Stimulated activated CD4-positive, alpha-beta T cell treated with anti-CD3 and anti-CD28 coated beads, Interleukin-4, amount 100 ng/mL, for 4 hours (primary cell): Measurements from ENCODE around the gene ALDH4A1.
"Not testable (repeated sequence)": the region's sequence is repeated elsewhere in the genome, so short reads cannot be mapped to it uniquely, and the experiment has no call there.

Source experiments
- DNase-seq, 2 experiments: peaks; one replicate each; pipeline ENCODE4 v3.0.0-alpha.2; 2020

The ALDH4A1 gene

GRCh38 chr1:18893120-18893519 is 9.2 kb downstream of the ALDH4A1 start:
- DNase-seq: no peak

- DNase-seq: not testable (repeated sequence)
Observed at GRCh38 chr1:18891858-18892257, 10.5 kb downstream of the ALDH4A1 start.

- no peak for DNase-seq
Observed at GRCh38 chr1:18891426-18891780, 11.0 kb downstream of the ALDH4A1 start.

- no peak for DNase-seq
Observed at GRCh38 chr1:18890706-18891425, 11.5 kb downstream of the ALDH4A1 start.

- no peak for DNase-seq
Observed at GRCh38 chr1:18886003-18886335, 16.4 kb downstream of the ALDH4A1 start.

- no peak for DNase-seq
Observed at GRCh38 chr1:18885311-18886002, 16.9 kb downstream of the ALDH4A1 start.

GRCh38 chr1:18884727-18885126 is 17.6 kb downstream of the ALDH4A1 start:
- no peak for DNase-seq

GRCh38 chr1:18884419-18884717 is 18.0 kb downstream of the ALDH4A1 start:
- DNase-seq: no peak

GRCh38 chr1:18883636-18884418 is 18.5 kb downstream of the ALDH4A1 start:
- peak; percentile 61 to 70 for DNase-seq

- DNase-seq: no peak
Observed at GRCh38 chr1:18883079-18883478, 19.3 kb downstream of the ALDH4A1 start.

- DNase-seq: no peak
Observed at GRCh38 chr1:18882486-18882885, 19.9 kb downstream of the ALDH4A1 start.

GRCh38 chr1:18881642-18882431 is 20.5 kb downstream of the ALDH4A1 start:
- DNase-seq: no peak

GRCh38 chr1:18881164-18881563 is 21.2 kb downstream of the ALDH4A1 start:
- DNase-seq: no peak

GRCh38 chr1:18880585-18880984 is 21.8 kb downstream of the ALDH4A1 start:
- DNase-seq: no peak

GRCh38 chr1:18879791-18880309 is 22.5 kb downstream of the ALDH4A1 start:
- DNase-seq: no peak

- no peak for DNase-seq
Observed at GRCh38 chr1:18879215-18879790, 23.1 kb downstream of the ALDH4A1 start.

GRCh38 chr1:18878538-18879214 is 23.7 kb downstream of the ALDH4A1 start:
- DNase-seq: no peak

GRCh38 chr1:18877282-18877681 is 25.1 kb downstream of the ALDH4A1 start:
- DNase-seq: no peak

- DNase-seq: no peak
Observed at GRCh38 chr1:18876210-18876609, 26.1 kb downstream of the ALDH4A1 start.

GRCh38 chr1:18875796-18876128 is 26.6 kb downstream of the ALDH4A1 start:
- DNase-seq: no peak

GRCh38 chr1:18875107-18875795 is 27.1 kb downstream of the ALDH4A1 start:
- DNase-seq: peak; percentile 54 to 64

GRCh38 chr1:18874600-18874999 is 27.8 kb downstream of the ALDH4A1 start:
- DNase-seq: no peak
